CD8-positive, alpha-beta memory T cell (primary cell): ENCODE data around the gene RIPK3. TPM values are rescaled to one million over a fixed set of nuclear protein-coding genes. Genes with fewer than 3 reads are reported as not detected.

Experiments used
- CTCF ChIA-PET: fragments of 350-600 bp; sonication (Branson Sonifier 250); formaldehyde crosslinking; loops from one replicate; lab custom pipeline; 2021; ENCODE audit warnings: antibody characterized with exemption; lab: Charles Lee
- POLR2A ChIA-PET: fragments of 350-600 bp; sonication (Branson Sonifier 250); formaldehyde crosslinking; loops from one replicate; lab custom pipeline; 2021; ENCODE audit warnings: antibody characterized with exemption; lab: Charles Lee
- DNase-seq, 5 donors: peaks; one replicate each; pipeline versions ENCODE4 v3.0.0 to v3.0.0-alpha.2; 2020 to 2022; ENCODE audit warnings: mixed read lengths in 1 of 5
- H3K27ac ChIP-seq: one replicate; pipeline ENCODE4 v1.7.0; 2013; ENCODE audit warnings: low read depth, mild to moderate bottlenecking, low read length, moderate library complexity
- H3K27me3 ChIP-seq: 2 replicates; pipeline ENCODE4 v1.7.0; 2013; ENCODE audit warnings: low read length, mild to moderate bottlenecking; ENCODE audit not compliant: insufficient read depth, poor library complexity, severe bottlenecking
- H3K36me3 ChIP-seq: 2 replicates; pipeline ENCODE4 v1.7.0; 2013; ENCODE audit warnings: mild to moderate bottlenecking, low read length, moderate library complexity; ENCODE audit not compliant: insufficient read depth
- H3K4me1 ChIP-seq: 2 replicates; pipeline ENCODE4 v1.7.0; 2013; ENCODE audit warnings: mild to moderate bottlenecking, low read length, moderate library complexity; ENCODE audit not compliant: insufficient read depth
- H3K4me3 ChIP-seq: 2 replicates; pipeline ENCODE4 v1.7.0; 2013; ENCODE audit warnings: mild to moderate bottlenecking, low read length
- H3K9me3 ChIP-seq: 2 replicates; pipeline ENCODE4 v1.7.0; 2013; ENCODE audit warnings: mild to moderate bottlenecking, low read length
- H3K27ac Mint-ChIP-seq, 8 donors: one replicate each; pipeline ENCODE4 v1.8.0; 2020 to 2021; ENCODE audit warnings: mixed read lengths in 8 of 8, mild to moderate bottlenecking in 6 of 8, inconsistent platforms in 3 of 8, moderate library complexity in 3 of 8
- H3K27me3 Mint-ChIP-seq, 2 donors: one replicate each; pipeline ENCODE4 v1.8.0; 2020 to 2021; ENCODE audit warnings: mixed read lengths in 2 of 2, mild to moderate bottlenecking in 1 of 2, moderate library complexity in 1 of 2
- H3K36me3 Mint-ChIP-seq, 3 donors: one replicate each; pipeline ENCODE4 v1.8.0; 2020 to 2021; ENCODE audit warnings: mixed read lengths in 3 of 3, inconsistent platforms in 1 of 3, mild to moderate bottlenecking in 1 of 3
- H3K4me1 Mint-ChIP-seq, 3 donors: one replicate each; pipeline ENCODE4 v1.8.0; 2020 to 2021; ENCODE audit warnings: mixed read lengths in 3 of 3, inconsistent platforms in 1 of 3, mild to moderate bottlenecking in 1 of 3
- H3K4me3 Mint-ChIP-seq, 7 donors: one replicate each; pipeline ENCODE4 v1.8.0; 2020 to 2021; ENCODE audit warnings: mixed read lengths in 7 of 7, mild to moderate bottlenecking in 6 of 7, moderate library complexity in 4 of 7, inconsistent platforms in 2 of 7
- H3K9me3 Mint-ChIP-seq, 5 donors: one replicate each; pipeline ENCODE4 v1.8.0; 2020 to 2022; ENCODE audit warnings: mixed read lengths in 5 of 5, mild to moderate bottlenecking in 3 of 5, moderate library complexity in 2 of 5, inconsistent platforms in 1 of 5
- polyA plus RNA-seq: library from polyadenylated mRNA; unstranded; fragments of 300-500 nt; fragmentation: Illumina TruSeq; gene quantifications from one replicate; pipeline ENCODE4 v1.2.3, GENCODE V29; 2021
- total RNA-seq, 2 experiments: library from RNA; stranded (reverse); gene quantifications; one replicate each; pipeline ENCODE4 v1.2.3, GENCODE V29; 2021

Gene RIPK3
- total and polyA plus RNA-seq, 3 experiments from 2014 or later = 11.6 to 15.4 (median 12.5) TPM

GRCh38 chr14:24290746-24291145 lies 49.0 kb downstream of the RIPK3 start:
- peaks cover 32% of the 10 kb centered on the region for H3K36me3 ChIP-seq
- Mint-ChIP-seq H3K4me1 (peaks cover 0 to 15% (median 1%) of the 10 kb centered on the region in 3 donors), H3K9me3 (no peaks in the 10 kb centered on the region), H3K36me3 (peaks cover 0 to 58% (median 18%) of the 10 kb centered on the region in 3 donors), H3K27me3 (peaks cover 0 to 2% of the 10 kb centered on the region in 2 donors), H3K27ac (peak overlapping the region in 2 of 8 donors; percentile 14 to 66), H3K4me3 (no peak overlapping the region)
- H3K9me3 ChIP-seq = no peaks in the 10 kb centered on the region
- H3K4me1 ChIP-seq = no peaks in the 10 kb centered on the region
- H3K4me3 ChIP-seq = no peak overlapping the region
- CTCF ChIA-PET = interaction anchor here (1.8 to 4.5 kb wide), 2 partner anchors 9 to 46 kb away, joined by 6 to 33 read pairs; partner anchors contain the start of genes DHRS1, NOP9 and TINF2
- POLR2A ChIA-PET = no interaction called here
- no peak overlapping the region for H3K27ac ChIP-seq
- no peak for DNase-seq
- H3K27me3 ChIP-seq = no peaks in the 10 kb centered on the region

- Histone ChIP-seq H3K9me3 (no peaks in the 10 kb centered on the region), H3K27me3 (no peaks in the 10 kb centered on the region), H3K36me3 (peaks cover 29% of the 10 kb centered on the region), H3K4me1 (no peaks in the 10 kb centered on the region), H3K4me3 (no peak overlapping the region), H3K27ac (no peak overlapping the region)
- ChIA-PET CTCF (interaction anchor here (1.1 to 4.5 kb wide), 4 partner anchors 10 to 45 kb away, joined by 3 to 33 read pairs (median 4); partner anchors contain the start of genes CIDEB, DHRS1, NOP9 and TINF2), POLR2A (no interaction called here)
- H3K36me3 Mint-ChIP-seq = peaks cover 0 to 48% (median 14%) of the 10 kb centered on the region in 3 donors
- no peak overlapping the region for H3K4me3 Mint-ChIP-seq
- no peak for DNase-seq
- H3K27ac Mint-ChIP-seq = peak overlapping the region in 3 of 8 donors; percentile 15 to 73 (median 50)
- H3K9me3 Mint-ChIP-seq = no peaks in the 10 kb centered on the region
- peaks cover 0 to 2% of the 10 kb centered on the region in 2 donors for H3K27me3 Mint-ChIP-seq
- peaks cover 0 to 15% (median 1%) of the 10 kb centered on the region in 3 donors for H3K4me1 Mint-ChIP-seq
These were observed 50.0 kb downstream of the RIPK3 start for GRCh38 chr14:24289649-24290280.

- H3K27ac Mint-ChIP-seq = peak overlapping the region in 1 of 8 donors; percentile 10
- H3K4me1 ChIP-seq = no peaks in the 10 kb centered on the region
- CTCF ChIA-PET = interaction anchor here (1.7 kb wide), 1 partner anchor 15 kb away, joined by 5 read pairs; the partner anchor contains the start of gene RABGGTA
These were observed 52.8 kb downstream of the RIPK3 start for GRCh38 chr14:24286996-24287395.

More at GRCh38 chr14:24286996-24287395, 52.8 kb downstream of the RIPK3 start:
- Histone ChIP-seq H3K4me3 (no peak overlapping the region), H3K36me3 (peaks cover 21% of the 10 kb centered on the region), H3K9me3 (no peaks in the 10 kb centered on the region), H3K27me3 (no peaks in the 10 kb centered on the region), H3K27ac (no peak overlapping the region)
- Mint-ChIP-seq H3K4me3 (no peak overlapping the region), H3K27me3 (peaks cover 0 to 2% of the 10 kb centered on the region in 2 donors), H3K9me3 (no peaks in the 10 kb centered on the region), H3K36me3 (peaks cover 0 to 29% (median 14%) of the 10 kb centered on the region in 3 donors), H3K4me1 (peaks cover 0 to 15% (median 1%) of the 10 kb centered on the region in 3 donors)
- POLR2A ChIA-PET = no interaction called here
- DNase-seq = no peak

Other genes starting within 250 kb of the RIPK3 start
Only the 30 nearest of the 33 such genes appear.
- 1 to 10 TPM; 1.5 to 1.6 TPM for gene NRL, start 225.0 kb downstream of the RIPK3 start, total RNA-seq
- 1.5 TPM for gene NRL, start 225.0 kb downstream of the RIPK3 start, polyA plus RNA-seq
- gene FITM1, start 209.3 kb downstream of the RIPK3 start, total RNA-seq = 1 to 10 TPM in 1 of 2 experiments, under 1 TPM in 1; 0.58 to 1.1 TPM
- not detected for gene FITM1, start 209.3 kb downstream of the RIPK3 start, polyA plus RNA-seq
- 100 to 1,000 TPM; 343 to 347 TPM for gene PSME1, start 203.8 kb downstream of the RIPK3 start, total RNA-seq
- 1,041 TPM for gene PSME1, start 203.8 kb downstream of the RIPK3 start, polyA plus RNA-seq
- gene EMC9, start 198.4 kb downstream of the RIPK3 start, total RNA-seq = 10 to 100 TPM; 28.1 to 30.2 TPM
- gene EMC9, start 198.4 kb downstream of the RIPK3 start, polyA plus RNA-seq = 15.0 TPM
- 100 to 1,000 TPM; 368 to 376 TPM for gene PSME2, start 193.4 kb downstream of the RIPK3 start, total RNA-seq
- gene PSME2, start 193.4 kb downstream of the RIPK3 start, polyA plus RNA-seq = 534 TPM
- gene RNF31, start 192.5 kb downstream of the RIPK3 start, total RNA-seq = 10 to 100 TPM; 85.9 TPM
- gene RNF31, start 192.5 kb downstream of the RIPK3 start, polyA plus RNA-seq = 71.5 TPM
- 10 to 100 TPM; 62.0 to 68.6 TPM for gene IRF9, start 178.7 kb downstream of the RIPK3 start, total RNA-seq
- gene IRF9, start 178.7 kb downstream of the RIPK3 start, polyA plus RNA-seq = 91.7 TPM
- gene REC8, start 167.9 kb downstream of the RIPK3 start, total RNA-seq = 10 to 100 TPM; 24.5 to 26.7 TPM
- gene REC8, start 167.9 kb downstream of the RIPK3 start, polyA plus RNA-seq = 10.0 TPM
- 100 to 1,000 TPM; 164 to 172 TPM for gene IPO4, start 151.2 kb downstream of the RIPK3 start, total RNA-seq
- gene IPO4, start 151.2 kb downstream of the RIPK3 start, polyA plus RNA-seq = 20.9 TPM
- 10 to 100 TPM; 31.3 to 34.0 TPM for gene TM9SF1, start 144.6 kb downstream of the RIPK3 start, total RNA-seq
- 30.0 TPM for gene TM9SF1, start 144.6 kb downstream of the RIPK3 start, polyA plus RNA-seq
- under 1 TPM; 0.26 to 0.44 TPM for gene TSSK4, start 134.3 kb downstream of the RIPK3 start, total RNA-seq
- gene TSSK4, start 134.3 kb downstream of the RIPK3 start, polyA plus RNA-seq = 1.2 TPM
- gene CHMP4A, start 126.5 kb downstream of the RIPK3 start, total RNA-seq = 10 to 100 TPM; 86.4 to 87.6 TPM
- 159 TPM for gene CHMP4A, start 126.5 kb downstream of the RIPK3 start, polyA plus RNA-seq
- gene MDP1, start 123.9 kb downstream of the RIPK3 start, total RNA-seq = 10 to 100 TPM; 15.5 to 16.2 TPM
- gene MDP1, start 123.9 kb downstream of the RIPK3 start, polyA plus RNA-seq = 25.8 TPM
- gene NEDD8, start 107.6 kb downstream of the RIPK3 start, total RNA-seq = 100 to 1,000 TPM; 232 to 240 TPM
- 364 TPM for gene NEDD8, start 107.6 kb downstream of the RIPK3 start, polyA plus RNA-seq
- gene GMPR2, start 107.1 kb downstream of the RIPK3 start, total RNA-seq = 10 to 100 TPM; 43.6 to 48.6 TPM
- 96.8 TPM for gene GMPR2, start 107.1 kb downstream of the RIPK3 start, polyA plus RNA-seq
- 100 to 1,000 TPM; 101 to 106 TPM for gene TINF2, start 97.4 kb downstream of the RIPK3 start, total RNA-seq
- 161 TPM for gene TINF2, start 97.4 kb downstream of the RIPK3 start, polyA plus RNA-seq
- gene TGM1, start 76.8 kb downstream of the RIPK3 start, total RNA-seq = 1 to 10 TPM; 3.2 to 3.7 TPM
- not detected for gene TGM1, start 76.8 kb downstream of the RIPK3 start, polyA plus RNA-seq
- 10 to 100 TPM; 41.0 to 41.8 TPM for gene RABGGTA, start 68.4 kb downstream of the RIPK3 start, total RNA-seq
- gene RABGGTA, start 68.4 kb downstream of the RIPK3 start, polyA plus RNA-seq = 37.7 TPM
- gene DHRS1, start 40.2 kb downstream of the RIPK3 start, total RNA-seq = 1 to 10 TPM; 9.3 to 9.8 TPM
- 34.8 TPM for gene DHRS1, start 40.2 kb downstream of the RIPK3 start, polyA plus RNA-seq
- 10 to 100 TPM; 44.1 to 47.1 TPM for gene NOP9, start 40.1 kb downstream of the RIPK3 start, total RNA-seq
- gene NOP9, start 40.1 kb downstream of the RIPK3 start, polyA plus RNA-seq = 2.1 TPM
- gene CIDEB, start 32.0 kb downstream of the RIPK3 start, total RNA-seq = 10 to 100 TPM; 12.4 to 12.7 TPM
- 27.5 TPM for gene CIDEB, start 32.0 kb downstream of the RIPK3 start, polyA plus RNA-seq
- 1 to 10 TPM; 8.3 to 8.7 TPM for gene LTB4R2, start 29.9 kb downstream of the RIPK3 start, total RNA-seq
- 2.6 TPM for gene LTB4R2, start 29.9 kb downstream of the RIPK3 start, polyA plus RNA-seq
- gene LTB4R, start 28.5 kb downstream of the RIPK3 start, total RNA-seq = 10 to 100 TPM in 1 of 2 experiments, 1 to 10 TPM in 1; 9.8 to 12.3 TPM
- gene LTB4R, start 28.5 kb downstream of the RIPK3 start, polyA plus RNA-seq = 10.3 TPM
- gene ADCY4, start 4.9 kb downstream of the RIPK3 start, total RNA-seq = 1 to 10 TPM in 1 of 2 experiments, under 1 TPM in 1; 0.84 to 1.5 TPM
- gene ADCY4, start 4.9 kb downstream of the RIPK3 start, polyA plus RNA-seq = 0.64 TPM
- gene NFATC4, start 28.2 kb upstream of the RIPK3 start, total RNA-seq = 1 to 10 TPM in 1 of 2 experiments, under 1 TPM in 1; 0.81 to 1.5 TPM
- gene NFATC4, start 28.2 kb upstream of the RIPK3 start, polyA plus RNA-seq = not detected
- gene NYNRIN, start 59.0 kb upstream of the RIPK3 start, total RNA-seq = under 1 TPM; 0.02 to 0.04 TPM
- not detected for gene NYNRIN, start 59.0 kb upstream of the RIPK3 start, polyA plus RNA-seq
- 1 to 10 TPM; 7.4 to 7.7 TPM for gene CBLN3, start 89.7 kb upstream of the RIPK3 start, total RNA-seq
- not detected for gene CBLN3, start 89.7 kb upstream of the RIPK3 start, polyA plus RNA-seq
- gene KHNYN, start 90.0 kb upstream of the RIPK3 start, total RNA-seq = 10 to 100 TPM; 68.8 to 72.3 TPM
- gene KHNYN, start 90.0 kb upstream of the RIPK3 start, polyA plus RNA-seq = 21.1 TPM
- gene SDR39U1, start 102.8 kb upstream of the RIPK3 start, total RNA-seq = 10 to 100 TPM; 58.1 to 59.6 TPM
- gene SDR39U1, start 102.8 kb upstream of the RIPK3 start, polyA plus RNA-seq = 67.7 TPM
- gene CMA1, start 168.3 kb upstream of the RIPK3 start, total RNA-seq = not detected
- gene CMA1, start 168.3 kb upstream of the RIPK3 start, polyA plus RNA-seq = not detected